ENCODE results near the gene PLPPR1. TPM values are rescaled to one million over a fixed set of nuclear protein-coding genes. Genes with fewer than 3 reads are reported as not detected.

Gene PLPPR1
- polyA plus RNA-seq, 1 donor from 2014 or later: 157 TPM

DNA sequence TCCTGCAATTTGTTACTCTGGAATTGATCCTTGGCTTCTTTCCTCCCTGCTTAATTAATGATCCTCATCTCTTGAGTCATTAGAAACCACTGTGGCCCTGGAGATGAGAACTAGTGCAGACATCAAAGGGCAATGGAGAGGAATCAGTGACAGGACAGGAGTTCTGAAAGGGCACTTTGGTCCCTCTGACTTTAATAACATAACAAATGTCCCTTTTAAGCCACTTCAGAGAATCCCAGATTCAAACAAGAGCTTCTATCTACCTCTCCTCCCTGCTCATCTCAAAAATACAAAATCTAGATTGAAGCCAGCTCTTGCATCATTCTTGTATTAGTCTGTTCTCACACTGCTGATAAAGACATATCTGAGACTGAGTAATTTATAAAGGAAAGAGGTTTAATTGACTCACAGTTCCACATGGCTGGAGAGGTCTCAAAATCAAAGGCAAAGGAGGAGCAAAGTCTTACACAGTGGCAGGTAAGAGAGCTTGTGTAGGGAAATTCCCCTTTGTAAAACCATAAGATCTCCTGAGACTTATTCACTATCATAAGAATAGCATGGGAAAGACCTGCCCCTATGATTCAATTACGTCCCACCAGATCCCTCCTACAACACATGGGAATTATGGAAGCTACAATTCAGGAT lies 139.1 kb downstream of the PLPPR1 start:
- H3K9ac ChIP-seq (ENCODE audit: low read length): no peak overlapping the region
- no peaks in the 10 kb centered on the region for H3K9me3 ChIP-seq (ENCODE audit: low read length)
- H3K79me2 ChIP-seq (replicated peaks; ENCODE audit: insufficient read depth, low read length): no peaks in the 10 kb centered on the region
- TF ChIP-seq SMC3 (conservative IDR thresholded peaks at IDR 0.05; ENCODE audit: poor library complexity) (no peak), RAD21 (conservative IDR thresholded peaks at IDR 0.05) (no peak), EP300 (conservative IDR thresholded peaks at IDR 0.05; ENCODE audit: poor library complexity, severe bottlenecking) (no peak), MXI1 (conservative IDR thresholded peaks at IDR 0.05; ENCODE audit: poor library complexity, severe bottlenecking) (no peak), POLR2AphosphoS5 (IDR thresholded peaks at IDR 0.05) (no peak), TAF1 (IDR thresholded peaks at IDR 0.05; ENCODE audit: low read depth) (no peak), EZH2 (IDR thresholded peaks at IDR 0.05; ENCODE audit: borderline replicate concordance, insufficient read depth, low read length, poor library complexity, severe bottlenecking) (no peak)
- TF ChIP-seq, protein P1, sequence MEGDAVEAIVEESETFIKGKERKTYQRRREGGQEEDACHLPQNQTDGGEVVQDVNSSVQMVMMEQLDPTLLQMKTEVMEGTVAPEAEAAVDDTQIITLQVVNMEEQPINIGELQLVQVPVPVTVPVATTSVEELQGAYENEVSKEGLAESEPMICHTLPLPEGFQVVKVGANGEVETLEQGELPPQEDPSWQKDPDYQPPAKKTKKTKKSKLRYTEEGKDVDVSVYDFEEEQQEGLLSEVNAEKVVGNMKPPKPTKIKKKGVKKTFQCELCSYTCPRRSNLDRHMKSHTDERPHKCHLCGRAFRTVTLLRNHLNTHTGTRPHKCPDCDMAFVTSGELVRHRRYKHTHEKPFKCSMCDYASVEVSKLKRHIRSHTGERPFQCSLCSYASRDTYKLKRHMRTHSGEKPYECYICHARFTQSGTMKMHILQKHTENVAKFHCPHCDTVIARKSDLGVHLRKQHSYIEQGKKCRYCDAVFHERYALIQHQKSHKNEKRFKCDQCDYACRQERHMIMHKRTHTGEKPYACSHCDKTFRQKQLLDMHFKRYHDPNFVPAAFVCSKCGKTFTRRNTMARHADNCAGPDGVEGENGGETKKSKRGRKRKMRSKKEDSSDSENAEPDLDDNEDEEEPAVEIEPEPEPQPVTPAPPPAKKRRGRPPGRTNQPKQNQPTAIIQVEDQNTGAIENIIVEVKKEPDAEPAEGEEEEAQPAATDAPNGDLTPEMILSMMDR (IDR thresholded peaks at IDR 0.05; ENCODE audit: poor library complexity, severe bottlenecking): no peak
- TF ChIP-seq, protein P2, sequence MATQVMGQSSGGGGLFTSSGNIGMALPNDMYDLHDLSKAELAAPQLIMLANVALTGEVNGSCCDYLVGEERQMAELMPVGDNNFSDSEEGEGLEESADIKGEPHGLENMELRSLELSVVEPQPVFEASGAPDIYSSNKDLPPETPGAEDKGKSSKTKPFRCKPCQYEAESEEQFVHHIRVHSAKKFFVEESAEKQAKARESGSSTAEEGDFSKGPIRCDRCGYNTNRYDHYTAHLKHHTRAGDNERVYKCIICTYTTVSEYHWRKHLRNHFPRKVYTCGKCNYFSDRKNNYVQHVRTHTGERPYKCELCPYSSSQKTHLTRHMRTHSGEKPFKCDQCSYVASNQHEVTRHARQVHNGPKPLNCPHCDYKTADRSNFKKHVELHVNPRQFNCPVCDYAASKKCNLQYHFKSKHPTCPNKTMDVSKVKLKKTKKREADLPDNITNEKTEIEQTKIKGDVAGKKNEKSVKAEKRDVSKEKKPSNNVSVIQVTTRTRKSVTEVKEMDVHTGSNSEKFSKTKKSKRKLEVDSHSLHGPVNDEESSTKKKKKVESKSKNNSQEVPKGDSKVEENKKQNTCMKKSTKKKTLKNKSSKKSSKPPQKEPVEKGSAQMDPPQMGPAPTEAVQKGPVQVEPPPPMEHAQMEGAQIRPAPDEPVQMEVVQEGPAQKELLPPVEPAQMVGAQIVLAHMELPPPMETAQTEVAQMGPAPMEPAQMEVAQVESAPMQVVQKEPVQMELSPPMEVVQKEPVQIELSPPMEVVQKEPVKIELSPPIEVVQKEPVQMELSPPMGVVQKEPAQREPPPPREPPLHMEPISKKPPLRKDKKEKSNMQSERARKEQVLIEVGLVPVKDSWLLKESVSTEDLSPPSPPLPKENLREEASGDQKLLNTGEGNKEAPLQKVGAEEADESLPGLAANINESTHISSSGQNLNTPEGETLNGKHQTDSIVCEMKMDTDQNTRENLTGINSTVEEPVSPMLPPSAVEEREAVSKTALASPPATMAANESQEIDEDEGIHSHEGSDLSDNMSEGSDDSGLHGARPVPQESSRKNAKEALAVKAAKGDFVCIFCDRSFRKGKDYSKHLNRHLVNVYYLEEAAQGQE (IDR thresholded peaks at IDR 0.05; ENCODE audit: borderline replicate concordance): no peak
- H3K4me2 ChIP-seq (ENCODE audit: low read length): no peak overlapping the region
- no peaks in the 10 kb centered on the region for H3K9me2 ChIP-seq (ENCODE audit: insufficient read depth, low read length)
- H4K20me1 ChIP-seq (ENCODE audit: insufficient read depth): no peaks in the 10 kb centered on the region
- no peak overlapping the region for H3K4me3 ChIP-seq (ENCODE audit: low read length)
- no peaks in the 10 kb centered on the region for H3F3A ChIP-seq (ENCODE audit: insufficient read depth, low read length, poor library complexity, severe bottlenecking)
- H2AFZ ChIP-seq (ENCODE audit: low read depth, low read length): no peak overlapping the region
- H3K27me3 ChIP-seq (ENCODE audit: insufficient read depth, low read depth, low read length): no peaks in the 10 kb centered on the region
- H3K27ac ChIP-seq (ENCODE audit: low read length): no peak overlapping the region
- no peaks in the 10 kb centered on the region for H3K36me3 ChIP-seq (ENCODE audit: insufficient read depth, low read length)

DNA sequence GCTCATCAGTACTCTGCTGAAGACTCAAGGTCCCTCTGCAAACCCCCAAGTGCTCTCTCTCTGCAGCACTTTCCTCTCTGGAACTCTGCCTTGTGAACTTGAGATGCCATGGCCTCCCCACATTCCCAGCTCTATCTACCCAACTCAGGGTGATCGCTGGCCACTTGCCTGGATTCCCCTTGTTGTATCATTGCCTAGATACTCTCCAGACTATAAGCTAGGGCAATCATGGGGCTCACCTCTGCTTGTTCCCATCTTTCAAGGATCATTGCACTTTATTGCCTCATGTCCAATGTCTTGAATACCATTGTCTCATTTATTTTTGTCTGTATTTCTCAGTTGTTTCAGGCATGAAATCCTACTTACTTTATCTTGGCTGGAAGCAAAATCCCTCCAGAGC lies 144.1 kb downstream of the PLPPR1 start:
- H3K79me2 ChIP-seq (replicated peaks; ENCODE audit: insufficient read depth, low read length): no peaks in the 10 kb centered on the region
- H3K9me2 ChIP-seq (ENCODE audit: insufficient read depth, low read length): no peaks in the 10 kb centered on the region
- no peaks in the 10 kb centered on the region for H3K27me3 ChIP-seq (ENCODE audit: insufficient read depth, low read depth, low read length)
- H2AFZ ChIP-seq (ENCODE audit: low read depth, low read length): no peak overlapping the region
- no peaks in the 10 kb centered on the region for H4K20me1 ChIP-seq (ENCODE audit: insufficient read depth)
- H3K27ac ChIP-seq (ENCODE audit: low read length): no peak overlapping the region
- H3K9me3 ChIP-seq (ENCODE audit: low read length): no peaks in the 10 kb centered on the region
- H3K9ac ChIP-seq (ENCODE audit: low read length): no peak overlapping the region
- no peak overlapping the region for H3K4me3 ChIP-seq (ENCODE audit: low read length)
- no peaks in the 10 kb centered on the region for H3K36me3 ChIP-seq (ENCODE audit: insufficient read depth, low read length)
- no peaks in the 10 kb centered on the region for H3F3A ChIP-seq (ENCODE audit: insufficient read depth, low read length, poor library complexity, severe bottlenecking)
- no peak for TF ChIP-seq MXI1 (conservative IDR thresholded peaks at IDR 0.05; ENCODE audit: poor library complexity, severe bottlenecking)
- TF ChIP-seq EZH2 (IDR thresholded peaks at IDR 0.05; ENCODE audit: borderline replicate concordance, insufficient read depth, low read length, poor library complexity, severe bottlenecking): no peak
- TF ChIP-seq RAD21 (conservative IDR thresholded peaks at IDR 0.05): no peak
- TF ChIP-seq, protein P1 (IDR thresholded peaks at IDR 0.05; ENCODE audit: poor library complexity, severe bottlenecking): no peak
- TF ChIP-seq TAF1 (IDR thresholded peaks at IDR 0.05; ENCODE audit: low read depth): no peak
- no peak for TF ChIP-seq SMC3 (conservative IDR thresholded peaks at IDR 0.05; ENCODE audit: poor library complexity)
- TF ChIP-seq EP300 (conservative IDR thresholded peaks at IDR 0.05; ENCODE audit: poor library complexity, severe bottlenecking): no peak
- no peak for TF ChIP-seq POLR2AphosphoS5 (IDR thresholded peaks at IDR 0.05)
- TF ChIP-seq, protein P2 (IDR thresholded peaks at IDR 0.05; ENCODE audit: borderline replicate concordance): no peak
- H3K4me2 ChIP-seq (ENCODE audit: low read length): no peak overlapping the region

Measured in neural cell (in vitro differentiated cells).